GM12865 (cell line): ENCODE measurements around the gene SF3B6.

Experiments used
- DNase-seq: peaks from one replicate; pipeline ENCODE4 v3.0.0; 2010; ENCODE audit warnings: low read depth
- H3K4me3 ChIP-seq: 2 replicates; pipeline ENCODE4 v1.5.1; 2011; ENCODE audit warnings: mild to moderate bottlenecking, low read depth, low read length, control low read depth
- CTCF ChIP-seq: IDR thresholded peaks from 2 replicates; pipeline ENCODE4 v1.5.1; 2011; ENCODE audit warnings: low read length, control low read depth, low read depth, inconsistent platforms; ENCODE audit not compliant: insufficient read depth; ENCODE audit errors: missing control alignments

Gene SF3B6

DNA sequence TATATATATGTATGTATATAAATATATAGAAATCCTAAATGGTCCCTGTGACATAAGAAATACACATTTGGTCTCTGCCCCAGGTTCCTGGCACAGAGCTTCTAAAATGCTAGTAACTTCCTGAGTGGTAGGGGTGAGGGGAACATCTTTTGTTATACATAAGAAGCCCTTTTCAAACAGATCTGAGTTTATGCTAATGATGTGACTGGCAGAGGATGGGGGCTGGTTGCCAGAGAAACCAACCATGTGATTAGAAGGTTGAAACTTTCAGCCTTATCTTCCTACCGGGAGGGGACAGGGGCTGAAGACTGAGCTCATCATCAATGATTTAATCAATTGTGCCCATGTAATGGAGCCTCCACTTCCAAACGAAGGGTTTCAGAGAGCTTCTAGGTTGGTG, 49.9 kb downstream of the SF3B6 start:
- no peak for DNase-seq

DNA sequence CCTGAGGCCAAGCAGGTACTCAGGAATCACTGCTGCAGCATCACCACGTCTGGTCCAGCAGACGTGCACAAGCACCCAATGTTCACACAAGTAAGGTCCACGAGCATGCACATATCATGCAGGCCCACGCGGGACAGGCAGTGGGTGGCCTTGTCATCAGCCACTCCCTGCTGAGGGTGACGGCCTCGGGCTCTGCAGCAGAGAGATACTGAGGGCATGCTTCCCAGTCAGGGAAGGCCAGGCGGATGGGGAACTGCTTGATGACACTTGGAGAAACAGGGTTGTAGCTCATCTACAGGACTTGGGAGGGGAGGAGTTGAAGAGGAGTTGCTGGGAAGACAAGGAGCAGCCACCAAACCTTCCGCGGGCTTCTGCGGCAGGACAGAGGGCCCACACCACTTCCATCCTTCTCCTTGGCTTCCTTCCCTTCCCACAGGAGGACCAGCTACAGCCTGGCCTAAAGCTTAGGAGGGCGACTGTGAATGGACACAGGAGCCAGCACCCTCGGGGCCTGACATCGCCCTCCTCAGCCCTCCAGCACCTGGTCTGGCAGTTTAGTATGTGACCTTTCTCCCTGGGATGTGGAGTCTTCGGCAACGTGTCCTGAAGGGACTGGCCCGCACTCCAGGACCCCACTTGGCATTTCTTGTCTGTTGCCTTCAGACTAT, 51.0 kb downstream of the SF3B6 start:
- TF ChIP-seq CTCF: no peak
- DNase-seq: no peak
- H3K4me3 ChIP-seq: no peak overlapping the region

More for the DNA sequence above, 49.9 kb downstream of the SF3B6 start:
- no peak overlapping the region for H3K4me3 ChIP-seq
- no peak for TF ChIP-seq CTCF

GRCh38 chr2:24024018-24024417, 52.1 kb downstream of the SF3B6 start:
- no peak for TF ChIP-seq CTCF
- DNase-seq: no peak
- H3K4me3 ChIP-seq: no peak overlapping the region

GRCh38 chr2:24022975-24023575, 53.1 kb downstream of the SF3B6 start:
- no peak for DNase-seq

DNA sequence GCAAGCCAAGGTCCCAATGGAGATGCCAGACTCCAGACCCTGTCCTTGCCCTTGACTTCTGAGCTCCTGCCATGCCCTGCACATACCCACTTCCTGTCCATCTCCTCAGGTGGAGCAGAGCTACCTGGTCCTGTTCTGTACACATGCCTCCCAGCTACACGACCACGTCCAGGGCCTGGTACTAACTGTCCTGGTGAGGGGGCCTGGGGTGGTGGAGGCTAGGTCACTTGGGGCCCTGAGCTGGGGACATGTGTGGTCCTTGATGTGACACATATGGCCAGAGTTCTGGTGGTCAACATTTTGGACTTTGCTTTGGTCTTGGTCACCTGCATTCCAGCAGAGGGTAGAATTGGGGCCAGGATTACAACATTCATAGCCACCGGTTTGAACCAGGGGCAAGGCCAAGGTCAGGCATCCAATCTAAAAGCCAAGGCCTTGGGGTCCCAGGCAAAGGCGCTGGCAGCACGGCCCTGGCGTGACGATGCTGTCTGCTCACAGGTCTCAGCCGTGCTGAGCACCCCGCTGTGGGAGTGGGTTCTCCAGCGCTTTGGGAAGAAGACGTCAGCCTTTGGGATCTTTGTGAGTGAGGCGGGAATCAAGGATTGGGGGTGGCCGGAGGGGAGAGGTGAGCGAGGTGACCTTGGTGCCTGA, 53.7 kb downstream of the SF3B6 start:
- H3K4me3 ChIP-seq: no peak overlapping the region
- DNase-seq: no peak
- no peak for TF ChIP-seq CTCF

More at GRCh38 chr2:24022975-24023575, 53.1 kb downstream of the SF3B6 start:
- no peak overlapping the region for H3K4me3 ChIP-seq
- no peak for TF ChIP-seq CTCF

- H3K4me3 ChIP-seq: no peak overlapping the region
- peak; percentile 42 for TF ChIP-seq CTCF
- DNase-seq: peak; percentile 28
Measured at GRCh38 chr2:24021122-24021998, 54.8 kb downstream of the SF3B6 start.
